ENCODE data around the gene PATE4. TPM values are rescaled to one million over a fixed set of nuclear protein-coding genes. Genes with fewer than 3 reads are reported as not detected.
"Not testable (repeated sequence)": the region's sequence is repeated elsewhere in the genome, so short reads cannot be mapped to it uniquely, and the experiment has no call there.

The PATE4 gene
- total and polyA plus RNA-seq, 2 donors (not counting 1 experiment from before 2014, with no cell fraction given), result not detected

GRCh38 chr11:125842321-125842948 is 9.3 kb downstream of the PATE4 start:
- no peaks in the 10 kb centered on the region for H3K4me1 ChIP-seq (ENCODE audit: control insufficient read depth, extremely low read depth, insufficient read depth, low read length)
- no peak overlapping the region for H2AFZ ChIP-seq (ENCODE audit: low read length)
- H3K9me3 ChIP-seq (ENCODE audit: control insufficient read depth, insufficient read depth, low read depth, low read length), result no peaks in the 10 kb centered on the region
- H3K27ac ChIP-seq (ENCODE audit: insufficient read depth, low read length), result no peak overlapping the region
- H3K27me3 ChIP-seq (ENCODE audit: control insufficient read depth, insufficient read depth, low read length), result no peaks in the 10 kb centered on the region
- H4K20me1 ChIP-seq (ENCODE audit: control insufficient read depth, extremely low read depth, insufficient read depth, low read length), result no peaks in the 10 kb centered on the region
- H3K9ac ChIP-seq (ENCODE audit: insufficient read depth, low read length), result no peak overlapping the region
- TF ChIP-seq EZH2 (IDR thresholded peaks at IDR 0.05; ENCODE audit: low read length, missing control alignments), result no peak
- TF ChIP-seq CTCF (conservative IDR thresholded peaks at IDR 0.05 in 1 of 2, IDR thresholded peaks at IDR 0.05 in 1 of 2; ENCODE audit: low read depth in 1 of 2, low read length in 2 of 2), result no peak
- no peaks in the 10 kb centered on the region for H3K79me2 ChIP-seq (ENCODE audit: control insufficient read depth, insufficient read depth, low read length)
- no peak overlapping the region for H3K4me2 ChIP-seq (ENCODE audit: extremely low read depth, insufficient read depth, low read length)
- no peaks in the 10 kb centered on the region for H3K36me3 ChIP-seq (ENCODE audit: control insufficient read depth, insufficient read depth, low read length)
- DNase-seq (ENCODE audit: low read depth in 2 of 2), result no peak
- no peak overlapping the region for H3K4me3 ChIP-seq (replicated peaks in 1 of 4; ENCODE audit: control extremely low read depth in 1 of 4, insufficient read depth in 1 of 4, low read depth in 3 of 4, low read length in 4 of 4)

GRCh38 chr11:125846188-125846587 is 13.1 kb downstream of the PATE4 start:
- H3K27ac ChIP-seq (ENCODE audit: insufficient read depth, low read length), result no peak overlapping the region
- H3K9me3 ChIP-seq (ENCODE audit: control insufficient read depth, insufficient read depth, low read depth, low read length), result no peaks in the 10 kb centered on the region
- no peak overlapping the region for H3K4me3 ChIP-seq (replicated peaks in 1 of 4; ENCODE audit: control extremely low read depth in 1 of 4, insufficient read depth in 1 of 4, low read depth in 3 of 4, low read length in 4 of 4)
- no peak overlapping the region for H3K9ac ChIP-seq (ENCODE audit: insufficient read depth, low read length)
- no peaks in the 10 kb centered on the region for H3K79me2 ChIP-seq (ENCODE audit: control insufficient read depth, insufficient read depth, low read length)
- no peaks in the 10 kb centered on the region for H4K20me1 ChIP-seq (ENCODE audit: control insufficient read depth, extremely low read depth, insufficient read depth, low read length)
- H3K4me1 ChIP-seq (ENCODE audit: control insufficient read depth, extremely low read depth, insufficient read depth, low read length), result no peaks in the 10 kb centered on the region
- DNase-seq (ENCODE audit: low read depth in 2 of 2), result no peak
- H3K36me3 ChIP-seq (ENCODE audit: control insufficient read depth, insufficient read depth, low read length), result no peaks in the 10 kb centered on the region
- H3K27me3 ChIP-seq (ENCODE audit: control insufficient read depth, insufficient read depth, low read length), result no peaks in the 10 kb centered on the region
- no peak overlapping the region for H2AFZ ChIP-seq (ENCODE audit: low read length)
- H3K4me2 ChIP-seq (ENCODE audit: extremely low read depth, insufficient read depth, low read length), result no peak overlapping the region
- TF ChIP-seq CTCF (conservative IDR thresholded peaks at IDR 0.05 in 1 of 2, IDR thresholded peaks at IDR 0.05 in 1 of 2; ENCODE audit: low read depth in 1 of 2, low read length in 2 of 2), result no peak

- H4K20me1 ChIP-seq (ENCODE audit: control insufficient read depth, extremely low read depth, insufficient read depth, low read length); H3K36me3 ChIP-seq (ENCODE audit: control insufficient read depth, insufficient read depth, low read length); H3K9me3 ChIP-seq (ENCODE audit: control insufficient read depth, insufficient read depth, low read depth, low read length); H3K9ac ChIP-seq (ENCODE audit: insufficient read depth, low read length); DNase-seq (ENCODE audit: low read depth in 2 of 2); H3K4me3 ChIP-seq (replicated peaks in 1 of 4; ENCODE audit: control extremely low read depth in 1 of 4, insufficient read depth in 1 of 4, low read depth in 3 of 4, low read length in 4 of 4); H2AFZ ChIP-seq (ENCODE audit: low read length); H3K27me3 ChIP-seq (ENCODE audit: control insufficient read depth, insufficient read depth, low read length); H3K4me2 ChIP-seq (ENCODE audit: extremely low read depth, insufficient read depth, low read length); H3K79me2 ChIP-seq (ENCODE audit: control insufficient read depth, insufficient read depth, low read length); H3K4me1 ChIP-seq (ENCODE audit: control insufficient read depth, extremely low read depth, insufficient read depth, low read length); H3K27ac ChIP-seq (ENCODE audit: insufficient read depth, low read length): not testable (repeated sequence)
Measured at GRCh38 chr11:125857670-125858069, 24.6 kb downstream of the PATE4 start.

- not testable (repeated sequence) for H3K9ac ChIP-seq (ENCODE audit: insufficient read depth, low read length); H3K4me1 ChIP-seq (ENCODE audit: control insufficient read depth, extremely low read depth, insufficient read depth, low read length); H3K27ac ChIP-seq (ENCODE audit: insufficient read depth, low read length); H3K4me2 ChIP-seq (ENCODE audit: extremely low read depth, insufficient read depth, low read length); H3K9me3 ChIP-seq (ENCODE audit: control insufficient read depth, insufficient read depth, low read depth, low read length); H2AFZ ChIP-seq (ENCODE audit: low read length); H3K27me3 ChIP-seq (ENCODE audit: control insufficient read depth, insufficient read depth, low read length); H3K36me3 ChIP-seq (ENCODE audit: control insufficient read depth, insufficient read depth, low read length); H3K79me2 ChIP-seq (ENCODE audit: control insufficient read depth, insufficient read depth, low read length); H4K20me1 ChIP-seq (ENCODE audit: control insufficient read depth, extremely low read depth, insufficient read depth, low read length); H3K4me3 ChIP-seq (replicated peaks in 1 of 4; ENCODE audit: control extremely low read depth in 1 of 4, insufficient read depth in 1 of 4, low read depth in 3 of 4, low read length in 4 of 4); DNase-seq (ENCODE audit: low read depth in 2 of 2)
Measured at GRCh38 chr11:125862786-125863185, 29.7 kb downstream of the PATE4 start.

GRCh38 chr11:125865354-125865753 is 32.2 kb downstream of the PATE4 start:
- not testable (repeated sequence) for H3K36me3 ChIP-seq (ENCODE audit: control insufficient read depth, insufficient read depth, low read length); H3K4me1 ChIP-seq (ENCODE audit: control insufficient read depth, extremely low read depth, insufficient read depth, low read length); H3K79me2 ChIP-seq (ENCODE audit: control insufficient read depth, insufficient read depth, low read length)

More at GRCh38 chr11:125865354-125865753, 32.2 kb downstream of the PATE4 start:
- DNase-seq (ENCODE audit: low read depth in 2 of 2); H2AFZ ChIP-seq (ENCODE audit: low read length); H3K4me2 ChIP-seq (ENCODE audit: extremely low read depth, insufficient read depth, low read length); H3K4me3 ChIP-seq (replicated peaks in 1 of 4; ENCODE audit: control extremely low read depth in 1 of 4, insufficient read depth in 1 of 4, low read depth in 3 of 4, low read length in 4 of 4); H3K9me3 ChIP-seq (ENCODE audit: control insufficient read depth, insufficient read depth, low read depth, low read length); H3K27me3 ChIP-seq (ENCODE audit: control insufficient read depth, insufficient read depth, low read length); H3K9ac ChIP-seq (ENCODE audit: insufficient read depth, low read length); H4K20me1 ChIP-seq (ENCODE audit: control insufficient read depth, extremely low read depth, insufficient read depth, low read length); H3K27ac ChIP-seq (ENCODE audit: insufficient read depth, low read length): not testable (repeated sequence)
